Activated CD4-positive, alpha-beta T cell treated with anti-CD3 and anti-CD28 coated beads for 36 hours (primary cell): Measurements from ENCODE around the gene SEMA4D. TPM values are rescaled to one million over a fixed set of nuclear protein-coding genes. Genes with fewer than 3 reads are reported as not detected.
"Not testable (repeated sequence)": the region's sequence is repeated elsewhere in the genome, so short reads cannot be mapped to it uniquely, and the experiment has no call there.

ENCODE experiments used
- ATAC-seq: fragments of 200-7000 bp; cut with Tn5 transposase; one replicate; pipeline ENCODE4 v1.10.0; 2021; ENCODE audit warnings: mild to moderate bottlenecking, moderate library complexity
- CTCF ChIA-PET: fragments of 350-600 bp; sonication (Branson Sonifier 250); formaldehyde crosslinking; loops from one replicate; lab custom pipeline; 2021; ENCODE audit warnings: antibody characterized with exemption; lab: Charles Lee
- POLR2A ChIA-PET: fragments of 350-600 bp; sonication (Branson Sonifier 250); formaldehyde crosslinking; loops from one replicate; lab custom pipeline; 2021; ENCODE audit warnings: antibody characterized with exemption, inconsistent platforms; lab: Charles Lee
- DNase-seq: peaks from one replicate; pipeline ENCODE4 v3.0.0-alpha.2; 2020
- H3K27ac Mint-ChIP-seq: one replicate; pipeline ENCODE4 v1.8.0; 2021; ENCODE audit warnings: mixed read lengths
- H3K27me3 Mint-ChIP-seq: one replicate; pipeline ENCODE4 v1.8.0; 2021; ENCODE audit warnings: mixed read lengths
- H3K36me3 Mint-ChIP-seq: one replicate; pipeline ENCODE4 v1.8.0; 2021; ENCODE audit warnings: low read depth, mixed read lengths
- H3K4me1 Mint-ChIP-seq: one replicate; pipeline ENCODE4 v1.8.0; 2021; ENCODE audit warnings: mixed read lengths
- H3K4me3 Mint-ChIP-seq: one replicate; pipeline ENCODE4 v1.8.0; 2021; ENCODE audit warnings: mild to moderate bottlenecking, moderate library complexity, mixed read lengths
- H3K9me3 Mint-ChIP-seq: one replicate; pipeline ENCODE4 v1.8.0; 2021; ENCODE audit warnings: low read depth, mixed read lengths
- intact Hi-C, 2 experiments: fragments of 100-400 bp; cut with DNase I in 1 of 2; cut with micrococcal nuclease in 1 of 2; formaldehyde crosslinking; loops; one replicate each; pipeline versions ENCODE4 v1.14.2 to v1.15.1; 2022 to 2024; cut with DNase I, micrococcal nuclease
- total RNA-seq, 2 experiments: library from RNA; stranded (reverse); gene quantifications; one replicate each; pipeline ENCODE4 v1.2.3, GENCODE V29; 2021

The SEMA4D gene
- total RNA-seq, 2 experiments from 2014 or later: 215 to 226 TPM

GRCh38 chr9:89483592-89484474 is 14.1 kb downstream of the SEMA4D start:
- Mint-ChIP-seq H3K4me1 (peaks cover 91% of the 10 kb centered on the region), H3K4me3 (peak overlapping the region; percentile 79), H3K27ac (peak overlapping the region; percentile 93), H3K9me3 (peaks cover 8% of the 10 kb centered on the region), H3K36me3 (peaks cover 42% of the 10 kb centered on the region), H3K27me3 (no peaks in the 10 kb centered on the region)
- CTCF ChIA-PET: interaction anchor here (0.6 to 4.0 kb wide), 8 partner anchors 14 to 121 kb away, joined by 3 to 29 read pairs (median 4); partner anchors contain the start of gene GADD45G
- intact Hi-C loops: loop anchor here (2.0 to 10.0 kb wide), 4 partner anchors 13 to 1941 kb away; partner anchors contain the start of gene NFIL3 (in 1 of the 2)
- DNase-seq (peak; percentile 79), ATAC-seq (peak; percentile 57)
- POLR2A ChIA-PET: interaction anchor here (1.3 kb wide), 1 partner anchor 56 kb away, joined by 3 read pairs; no protein-coding TSS in a partner anchor

GRCh38 chr9:89482901-89483361 is 15.0 kb downstream of the SEMA4D start:
- intact Hi-C loops: loop anchor here (2.0 to 10.0 kb wide), 3 partner anchors 14 to 1942 kb away; partner anchors contain the start of gene NFIL3 (in 1 of the 2)
- H3K27me3 Mint-ChIP-seq: no peaks in the 10 kb centered on the region

GRCh38 chr9:89482056-89482851 is 15.7 kb downstream of the SEMA4D start:
- H3K9me3 Mint-ChIP-seq: peaks cover 6% of the 10 kb centered on the region
- ATAC-seq (peak; percentile 3), DNase-seq (peak; percentile 55)
- H3K36me3 Mint-ChIP-seq: peaks cover 51% of the 10 kb centered on the region
- H3K4me3 Mint-ChIP-seq: peak overlapping the region; percentile 79
- no peaks in the 10 kb centered on the region for H3K27me3 Mint-ChIP-seq
- H3K4me1 Mint-ChIP-seq: peaks cover 92% of the 10 kb centered on the region
- intact Hi-C loops: loop anchor here (2.0 to 10.0 kb wide), 3 partner anchors 15 to 1943 kb away; partner anchors contain the start of gene NFIL3 (in 1 of the 2)
- CTCF ChIA-PET: interaction anchor here (0.7 to 2.2 kb wide), 7 partner anchors 9 to 173 kb away, joined by 3 to 11 read pairs (median 3); no protein-coding TSS in a partner anchor
- peak overlapping the region; percentile 93 for H3K27ac Mint-ChIP-seq
- POLR2A ChIA-PET: interaction anchor here (0.5 to 1.4 kb wide), 5 partner anchors 13 to 66 kb away, joined by 3 read pairs; no protein-coding TSS in a partner anchor

More at GRCh38 chr9:89482901-89483361, 15.0 kb downstream of the SEMA4D start:
- ATAC-seq (no peak), DNase-seq (peak; percentile 15)
- H3K4me3 Mint-ChIP-seq: peak overlapping the region; percentile 79
- H3K4me1 Mint-ChIP-seq: peaks cover 92% of the 10 kb centered on the region
- H3K9me3 Mint-ChIP-seq: peaks cover 6% of the 10 kb centered on the region
- CTCF ChIA-PET: interaction anchor here (1.5 to 4.0 kb wide), 5 partner anchors 8 to 75 kb away, joined by 3 to 29 read pairs (median 3); no protein-coding TSS in a partner anchor
- POLR2A ChIA-PET: interaction anchor here (0.5 to 1.4 kb wide), 4 partner anchors 25 to 66 kb away, joined by 3 read pairs; no protein-coding TSS in a partner anchor
- peak overlapping the region; percentile 93 for H3K27ac Mint-ChIP-seq
- H3K36me3 Mint-ChIP-seq: peaks cover 47% of the 10 kb centered on the region

- Mint-ChIP-seq H3K9me3 (peaks cover 6% of the 10 kb centered on the region), H3K4me1 (peaks cover 92% of the 10 kb centered on the region), H3K36me3 (peaks cover 58% of the 10 kb centered on the region), H3K4me3 (peak overlapping the region; percentile 51), H3K27ac (peak overlapping the region; percentile 93), H3K27me3 (no peaks in the 10 kb centered on the region)
- ATAC-seq (no peak), DNase-seq (no peak)
- ChIA-PET POLR2A (interaction anchor here (0.6 to 0.7 kb wide), 3 partner anchors 13 to 37 kb away, joined by 3 read pairs; no protein-coding TSS in a partner anchor), CTCF (interaction anchor here (1.2 to 2.2 kb wide), 3 partner anchors 10 to 67 kb away, joined by 3 to 11 read pairs (median 3); no protein-coding TSS in a partner anchor)
- intact Hi-C loops: loop anchor here in 1 of 2 experiments (10.0 kb wide), 1 partner anchor 1943 kb away; the partner anchor contains the start of gene NFIL3
Observed at GRCh38 chr9:89481538-89481915, 16.4 kb downstream of the SEMA4D start.

- DNase-seq: peak; percentile 67
- peak overlapping the region; percentile 93 for H3K27ac Mint-ChIP-seq
- H3K9me3 Mint-ChIP-seq: peaks cover 6% of the 10 kb centered on the region
- H3K4me1 Mint-ChIP-seq: peaks cover 92% of the 10 kb centered on the region
- H3K4me3 Mint-ChIP-seq: peak overlapping the region; percentile 51
- CTCF ChIA-PET: interaction anchor here (1.2 to 2.2 kb wide), 2 partner anchors 22 to 68 kb away, joined by 3 to 11 read pairs; no protein-coding TSS in a partner anchor
- POLR2A ChIA-PET: interaction anchor here (0.6 kb wide), 1 partner anchor 29 kb away, joined by 3 read pairs; no protein-coding TSS in a partner anchor
- H3K36me3 Mint-ChIP-seq: peaks cover 60% of the 10 kb centered on the region
- intact Hi-C loops: loop anchor here in 1 of 2 experiments (10.0 kb wide), 1 partner anchor 1944 kb away; the partner anchor contains the start of gene NFIL3
- no peak for ATAC-seq
- no peaks in the 10 kb centered on the region for H3K27me3 Mint-ChIP-seq
Observed at GRCh38 chr9:89480825-89481537, 16.9 kb downstream of the SEMA4D start.

- H3K4me3 Mint-ChIP-seq, H3K9me3 Mint-ChIP-seq, H3K27me3 Mint-ChIP-seq, ATAC-seq: not testable (repeated sequence)
- peak; percentile 6 for DNase-seq
- Mint-ChIP-seq H3K4me1 (peaks cover 95% of the 10 kb centered on the region), H3K27ac (peak overlapping the region; percentile 93), H3K36me3 (peaks cover 63% of the 10 kb centered on the region)
- CTCF ChIA-PET: interaction anchor here (1.6 to 2.2 kb wide), 2 partner anchors 52 to 68 kb away, joined by 5 to 11 read pairs; no protein-coding TSS in a partner anchor
- POLR2A ChIA-PET: interaction anchor here (1.6 to 2.9 kb wide), 3 partner anchors 13 to 70 kb away, joined by 4 to 21 read pairs (median 15); no protein-coding TSS in a partner anchor
- intact Hi-C loops: loop anchor here in 1 of 2 experiments (10.0 kb wide), 1 partner anchor 1944 kb away; the partner anchor contains the start of gene NFIL3
Observed at GRCh38 chr9:89480372-89480771, 17.5 kb downstream of the SEMA4D start.

- intact Hi-C loops: loop anchor here (2.0 to 10.0 kb wide), 4 partner anchors 43 to 1945 kb away; partner anchors contain the start of gene NFIL3 (in 1 of the 2)
- Mint-ChIP-seq H3K27ac (peak overlapping the region; percentile 99), H3K4me1 (peaks cover 93% of the 10 kb centered on the region), H3K4me3 (peak overlapping the region; percentile 92), H3K36me3 (peaks cover 66% of the 10 kb centered on the region)
- H3K27me3 Mint-ChIP-seq, H3K9me3 Mint-ChIP-seq, ATAC-seq: not testable (repeated sequence)
- ChIA-PET CTCF (interaction anchor here (0.6 to 3.7 kb wide), 4 partner anchors 22 to 157 kb away, joined by 3 to 25 read pairs (median 4); no protein-coding TSS in a partner anchor), POLR2A (interaction anchor here (0.9 to 2.9 kb wide), 11 partner anchors 10 to 161 kb away, joined by 3 to 21 read pairs (median 6); partner anchors contain the start of gene SECISBP2)
- DNase-seq: peak; percentile 69
Observed at GRCh38 chr9:89479669-89480011, 18.3 kb downstream of the SEMA4D start.

GRCh38 chr9:89478821-89479668 is 18.9 kb downstream of the SEMA4D start:
- Mint-ChIP-seq H3K9me3 (peaks cover 4% of the 10 kb centered on the region), H3K4me3 (peak overlapping the region; percentile 92), H3K27me3 (no peaks in the 10 kb centered on the region), H3K36me3 (peaks cover 66% of the 10 kb centered on the region), H3K4me1 (peaks cover 93% of the 10 kb centered on the region), H3K27ac (peak overlapping the region; percentile 99)
- ATAC-seq (peak; percentile 15), DNase-seq (peak; percentile 59)
- ChIA-PET POLR2A (interaction anchor here (0.7 to 2.9 kb wide), 13 partner anchors 8 to 160 kb away, joined by 3 to 21 read pairs (median 6); partner anchors contain the start of gene SECISBP2), CTCF (interaction anchor here (0.6 to 3.7 kb wide), 9 partner anchors 10 to 156 kb away, joined by 3 to 25 read pairs (median 4); no protein-coding TSS in a partner anchor)
- intact Hi-C loops: loop anchor here (1.0 to 5.0 kb wide), 6 partner anchors 12 to 70 kb away; no protein-coding TSS in a partner anchor
